Stimulated activated CD4-positive, alpha-beta T cell treated with anti-CD3 and anti-CD28 coated beads, Interleukin-1b, Interleukin-23, amount 100 ng/mL, for 4 hours (primary cell): ENCODE measurements around the gene D2HGDH.
A peak's percentile ranks its signal among the peaks of the same experiment; 100 is the strongest.

Source experiments
- DNase-seq, 2 donors: peaks; one replicate each; pipeline ENCODE4 v3.0.0-alpha.2; 2020; ENCODE audit warnings: low read depth in 2 of 2

The D2HGDH gene

GRCh38 chr2:241734467-241735208 is at the start of gene D2HGDH:
Gene D2HGDH (plus strand): TSS chr2:241734630. CDS start chr2:241735225, 595 bp downstream.
- DNase-seq: peak; percentile 93 to 97

GRCh38 chr2:241686324-241686649 is 48.1 kb upstream of the D2HGDH start:
- DNase-seq: no peak

- DNase-seq: peak; percentile 89 to 95
These were observed 47.6 kb upstream of the D2HGDH start, which contains the start of gene DTYMK for GRCh38 chr2:241686650-241687425. Gene DTYMK (minus strand): TSS chr2:241686815. CDS start chr2:241686783, 32 bp downstream.

- peak in 1 of 2 donors; percentile 36 for DNase-seq
These were observed 45.1 kb upstream of the D2HGDH start for GRCh38 chr2:241689306-241689705.

- no peak for DNase-seq
These were observed 44.2 kb upstream of the D2HGDH start for GRCh38 chr2:241690202-241690717.

GRCh38 chr2:241692448-241692847 is 42.0 kb upstream of the D2HGDH start:
- DNase-seq: no peak

GRCh38 chr2:241695651-241696050 is 38.8 kb upstream of the D2HGDH start:
- no peak for DNase-seq

- DNase-seq: no peak
These were observed 33.4 kb upstream of the D2HGDH start for GRCh38 chr2:241701149-241701398.

GRCh38 chr2:241701399-241702154 is 32.9 kb upstream of the D2HGDH start, which contains the start of gene ING5:
Gene ING5 (plus strand): TSS chr2:241702039. CDS start chr2:241702066, 27 bp downstream.
- peak; percentile 95 to 99 for DNase-seq

GRCh38 chr2:241702155-241703031 is 32.0 kb upstream of the D2HGDH start:
- peak; percentile 85 to 89 for DNase-seq

GRCh38 chr2:241703032-241703604 is 31.3 kb upstream of the D2HGDH start:
- DNase-seq: no peak

- no peak for DNase-seq
These were observed 27.9 kb upstream of the D2HGDH start for GRCh38 chr2:241706537-241706936.

GRCh38 chr2:241708879-241709278 is 25.6 kb upstream of the D2HGDH start:
- DNase-seq: no peak

- DNase-seq: no peak
These were observed 15.3 kb upstream of the D2HGDH start for GRCh38 chr2:241719093-241719492.

GRCh38 chr2:241720099-241720498 is 14.3 kb upstream of the D2HGDH start:
- DNase-seq: no peak

GRCh38 chr2:241720560-241720959 is 13.9 kb upstream of the D2HGDH start:
- DNase-seq: no peak

GRCh38 chr2:241721852-241722251 is 12.6 kb upstream of the D2HGDH start:
- DNase-seq: no peak

- DNase-seq: no peak
These were observed 11.5 kb upstream of the D2HGDH start for GRCh38 chr2:241722896-241723454.

- DNase-seq: no peak
These were observed 10.0 kb upstream of the D2HGDH start for GRCh38 chr2:241724259-241724974.
